Fibroblast of peridontal ligament (primary cell): ENCODE measurements around the gene ALMS1.
"Not testable (repeated sequence)": the region's sequence is repeated elsewhere in the genome, so short reads cannot be mapped to it uniquely, and the experiment has no call there.

Experiments
- DNase-seq: peaks from one replicate; pipeline ENCODE4 v3.0.0-alpha.2; 2010; ENCODE audit errors: extremely low read depth

ALMS1 gene

GRCh38 chr2:73385504-73386341 is at the start of gene ALMS1:
TSS of gene ALMS1 (plus strand) at chr2:73385836. CDS start at chr2:73385869, 33 bp downstream.
- peak; percentile 84 for DNase-seq

- DNase-seq = no peak
Observed at GRCh38 chr2:73337828-73338227, 47.8 kb upstream of the ALMS1 start.

GRCh38 chr2:73339201-73339600 is 46.4 kb upstream of the ALMS1 start:
- DNase-seq = no peak

GRCh38 chr2:73341039-73341438 is 44.6 kb upstream of the ALMS1 start:
- DNase-seq = no peak

- DNase-seq = no peak
Observed at GRCh38 chr2:73343992-73344391, 41.6 kb upstream of the ALMS1 start.

- not testable (repeated sequence) for DNase-seq
Observed at GRCh38 chr2:73344747-73345146, 40.9 kb upstream of the ALMS1 start.

- DNase-seq = no peak
Observed at GRCh38 chr2:73350035-73350691, 35.5 kb upstream of the ALMS1 start.

- DNase-seq = no peak
Observed at GRCh38 chr2:73356097-73356496, 29.5 kb upstream of the ALMS1 start.

- DNase-seq = peak; percentile 7
Observed at GRCh38 chr2:73359915-73360697, 25.5 kb upstream of the ALMS1 start.

GRCh38 chr2:73366060-73366459 is 19.6 kb upstream of the ALMS1 start:
- no peak for DNase-seq

- DNase-seq = no peak
Observed at GRCh38 chr2:73368781-73369180, 16.9 kb upstream of the ALMS1 start.

- DNase-seq = no peak
Observed at GRCh38 chr2:73370348-73370747, 15.3 kb upstream of the ALMS1 start.

GRCh38 chr2:73373344-73373743 is 12.3 kb upstream of the ALMS1 start:
- DNase-seq = no peak

GRCh38 chr2:73374269-73374668 is 11.4 kb upstream of the ALMS1 start:
- DNase-seq = no peak

GRCh38 chr2:73376681-73377080 is 9.0 kb upstream of the ALMS1 start:
- no peak for DNase-seq

- no peak for DNase-seq
Observed at GRCh38 chr2:73383036-73383435, 2.6 kb upstream of the ALMS1 start.

- DNase-seq = no peak
Observed at GRCh38 chr2:73385123-73385503, 523 bp upstream of the ALMS1 start.

GRCh38 chr2:73386342-73386868 is 769 bp downstream of the ALMS1 start:
- no peak for DNase-seq

- no peak for DNase-seq
Observed at GRCh38 chr2:73386894-73387636, 1.4 kb downstream of the ALMS1 start.

GRCh38 chr2:73402386-73403103 is 16.9 kb downstream of the ALMS1 start:
- DNase-seq = no peak

GRCh38 chr2:73403237-73403636 is 17.6 kb downstream of the ALMS1 start:
- no peak for DNase-seq
